HG03135 (cell line): ENCODE data around the gene PPP3CA.
A peak's percentile ranks its signal among the peaks of the same experiment; 100 is the strongest.

Experiments used
- ATAC-seq: cut with Tn5 transposase; IDR thresholded peaks from one replicate; pipeline ENCODE4 v1.9.1; 2021; ENCODE audit warnings: mild to moderate bottlenecking, moderate library complexity; ENCODE audit not compliant: unreplicated experiment

The PPP3CA gene

GRCh38 chr4:101289306-101289705, 58.0 kb downstream of the PPP3CA start:
- ATAC-seq: no peak

- no peak for ATAC-seq
Measured at GRCh38 chr4:101288365-101289145, 58.8 kb downstream of the PPP3CA start.

- ATAC-seq: no peak
Measured at GRCh38 chr4:101287324-101287723, 60.0 kb downstream of the PPP3CA start.

GRCh38 chr4:101286663-101287062, 60.7 kb downstream of the PPP3CA start:
- ATAC-seq: no peak

GRCh38 chr4:101285985-101286384, 61.3 kb downstream of the PPP3CA start:
- ATAC-seq: no peak

GRCh38 chr4:101284546-101284945, 62.8 kb downstream of the PPP3CA start:
- no peak for ATAC-seq

GRCh38 chr4:101283434-101283833, 63.9 kb downstream of the PPP3CA start:
- ATAC-seq: no peak

GRCh38 chr4:101282076-101282844, 65.1 kb downstream of the PPP3CA start:
- ATAC-seq: no peak

GRCh38 chr4:101280866-101281600, 66.3 kb downstream of the PPP3CA start:
- ATAC-seq: no peak

GRCh38 chr4:101279377-101279871, 67.9 kb downstream of the PPP3CA start:
- peak; percentile 71 for ATAC-seq

GRCh38 chr4:101277671-101278070, 69.7 kb downstream of the PPP3CA start:
- no peak for ATAC-seq

GRCh38 chr4:101276661-101277060, 70.7 kb downstream of the PPP3CA start:
- no peak for ATAC-seq

- ATAC-seq: peak; percentile 79
Measured at GRCh38 chr4:101274888-101275752, 72.2 kb downstream of the PPP3CA start.

GRCh38 chr4:101271516-101271915, 75.8 kb downstream of the PPP3CA start:
- no peak for ATAC-seq

- ATAC-seq: no peak
Measured at GRCh38 chr4:101269682-101270081, 77.6 kb downstream of the PPP3CA start.

GRCh38 chr4:101265816-101266172, 81.5 kb downstream of the PPP3CA start:
- ATAC-seq: no peak

GRCh38 chr4:101264993-101265815, 82.1 kb downstream of the PPP3CA start:
- no peak for ATAC-seq

- no peak for ATAC-seq
Measured at GRCh38 chr4:101264512-101264911, 82.8 kb downstream of the PPP3CA start.

- no peak for ATAC-seq
Measured at GRCh38 chr4:101262683-101263082, 84.6 kb downstream of the PPP3CA start.

- peak; percentile 91 for ATAC-seq
Measured at GRCh38 chr4:101259876-101260275, 87.5 kb downstream of the PPP3CA start.
